ENCODE data around the gene TMEM74B.
"Not testable (repeated sequence)": the region's sequence is repeated elsewhere in the genome, so short reads cannot be mapped to it uniquely, and the experiment has no call there.

TMEM74B gene

GRCh38 chr20:1184638-1185315 is at the start of gene TMEM74B:
TMEM74B (minus strand) TSS chr20:1184981; CDS start chr20:1183801, 1,180 bp downstream.
- no peak for DNase-seq

GRCh38 chr20:1232286-1233111 is 47.7 kb upstream of the TMEM74B start:
- DNase-seq = no peak

GRCh38 chr20:1229541-1229940 is 44.8 kb upstream of the TMEM74B start:
- no peak for DNase-seq

- peak; percentile 82 for DNase-seq
These were observed 41.2 kb upstream of the TMEM74B start, which contains the start of gene RAD21L1 for GRCh38 chr20:1225783-1226654. RAD21L1 (plus strand) TSS chr20:1226044; CDS start chr20:1228454, 2,410 bp downstream.

GRCh38 chr20:1225263-1225782 is 40.5 kb upstream of the TMEM74B start:
- DNase-seq = no peak

DNA sequence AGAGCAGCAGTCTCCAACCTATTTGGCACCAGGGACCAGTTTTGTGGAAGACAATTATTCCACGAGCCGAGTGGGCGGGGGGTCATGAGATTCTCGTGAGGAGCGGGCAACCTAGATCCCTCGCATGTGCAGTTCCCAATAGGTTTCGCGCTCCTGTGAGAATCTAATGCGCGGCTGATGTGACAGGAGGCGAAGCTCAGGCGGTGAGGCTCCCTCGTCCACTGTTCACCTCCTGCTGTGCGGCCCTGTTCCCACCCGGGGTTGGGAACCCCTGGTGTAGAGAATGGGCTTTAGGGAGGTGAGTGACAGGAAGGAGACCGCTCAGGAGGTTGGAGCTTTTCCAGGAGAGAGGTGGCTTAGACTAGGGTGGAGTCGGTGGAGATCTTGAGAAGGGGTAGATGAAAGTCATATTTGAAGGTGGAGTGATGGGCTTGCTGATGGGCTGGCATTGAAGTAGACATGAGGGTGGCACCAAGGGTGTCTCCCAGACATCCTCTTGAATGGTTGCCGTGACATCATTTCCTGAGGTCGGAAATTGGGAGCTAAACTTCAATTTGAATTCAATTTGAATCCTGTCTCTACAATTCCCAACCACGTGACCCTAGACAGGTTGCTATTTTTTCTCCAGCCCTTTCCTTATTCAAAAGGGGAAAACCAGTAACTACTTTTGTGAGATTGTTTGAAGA is 39.6 kb upstream of the TMEM74B start:
- DNase-seq = no peak

GRCh38 chr20:1222750-1223149 is 38.0 kb upstream of the TMEM74B start:
- DNase-seq = not testable (repeated sequence)

DNA sequence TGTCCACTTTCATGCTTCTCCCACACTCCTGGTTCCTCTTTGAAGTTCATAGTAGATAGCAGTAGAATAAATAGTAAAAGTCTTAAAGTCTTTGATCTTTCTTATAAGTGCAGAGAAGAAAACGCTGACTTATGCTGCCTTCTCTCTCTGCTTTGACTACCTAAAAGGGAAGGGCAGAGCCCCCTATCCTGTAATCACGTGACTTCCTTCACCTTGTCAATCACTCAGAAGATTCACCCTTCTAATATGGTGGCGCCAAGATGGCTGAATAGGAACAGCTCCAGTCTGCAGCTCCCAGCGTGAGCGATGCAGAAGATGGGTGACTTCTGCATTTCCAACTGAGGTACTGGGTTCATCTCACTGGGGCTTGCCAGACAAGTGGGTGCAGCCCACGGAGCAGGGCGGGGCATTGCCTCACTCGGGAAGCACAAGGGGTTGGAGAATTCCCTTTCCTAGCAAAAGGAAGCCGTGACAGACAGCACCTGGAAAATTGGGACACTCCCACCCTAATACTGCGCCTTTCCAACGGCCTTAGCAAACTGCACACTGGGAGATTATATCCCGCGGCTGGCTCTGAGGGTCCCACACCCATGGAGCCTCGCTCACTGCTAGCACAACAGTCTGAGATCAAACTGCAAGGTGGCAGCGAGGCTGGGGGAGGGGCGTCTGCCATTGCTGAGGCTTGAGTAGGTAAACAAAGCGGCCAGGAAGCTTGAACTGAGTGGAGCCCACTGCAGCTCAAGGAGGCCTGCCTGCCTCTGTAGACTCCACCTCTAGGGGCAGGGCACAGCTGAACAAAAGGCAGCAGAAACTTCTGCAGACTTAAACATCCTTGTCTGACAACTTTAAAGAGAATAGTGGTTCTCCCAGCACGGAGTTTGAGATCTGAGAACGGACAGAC is 32.0 kb upstream of the TMEM74B start:
- DNase-seq = not testable (repeated sequence)

GRCh38 chr20:1215386-1216170 is 30.8 kb upstream of the TMEM74B start:
- peak; percentile 59 for DNase-seq

- no peak for DNase-seq
These were observed 30.1 kb upstream of the TMEM74B start for GRCh38 chr20:1214838-1215261.

DNA sequence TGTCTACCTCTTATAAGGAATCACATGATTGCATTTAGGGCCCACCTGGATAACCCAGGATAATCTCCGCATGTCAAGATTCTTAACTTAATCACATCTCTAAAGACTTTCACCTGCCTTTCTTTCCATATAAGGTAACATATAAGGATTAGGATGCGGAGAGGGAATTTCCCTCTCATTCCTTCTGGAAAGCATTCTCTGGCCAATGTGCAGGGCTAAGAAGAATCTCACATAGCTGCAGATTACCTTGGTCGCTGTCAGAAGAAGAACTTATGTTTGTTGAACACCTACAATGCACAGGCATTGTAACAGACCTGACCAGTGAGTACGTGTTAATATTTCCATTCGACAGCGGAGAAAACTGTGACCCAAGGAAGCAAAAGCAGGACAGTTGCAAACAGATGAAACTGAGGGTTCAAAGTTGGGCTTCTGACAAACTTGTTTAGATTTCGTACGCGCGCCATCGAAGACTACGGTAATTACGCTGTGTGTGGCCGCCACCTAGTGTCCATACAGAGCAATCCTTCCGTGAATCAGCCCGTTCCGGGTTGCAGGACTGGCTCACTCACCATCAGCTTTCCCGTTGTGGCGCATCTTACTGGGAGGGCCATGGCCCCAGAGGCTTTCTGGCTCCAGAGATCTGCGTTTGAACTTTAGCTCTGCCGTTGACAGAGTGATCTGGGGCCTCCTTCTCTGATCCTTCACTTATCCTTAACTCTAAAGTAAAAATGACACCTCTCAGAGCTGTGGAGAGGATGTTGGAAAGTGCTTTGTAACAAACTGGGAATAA is 28.0 kb upstream of the TMEM74B start:
- DNase-seq = peak; percentile 67

DNA sequence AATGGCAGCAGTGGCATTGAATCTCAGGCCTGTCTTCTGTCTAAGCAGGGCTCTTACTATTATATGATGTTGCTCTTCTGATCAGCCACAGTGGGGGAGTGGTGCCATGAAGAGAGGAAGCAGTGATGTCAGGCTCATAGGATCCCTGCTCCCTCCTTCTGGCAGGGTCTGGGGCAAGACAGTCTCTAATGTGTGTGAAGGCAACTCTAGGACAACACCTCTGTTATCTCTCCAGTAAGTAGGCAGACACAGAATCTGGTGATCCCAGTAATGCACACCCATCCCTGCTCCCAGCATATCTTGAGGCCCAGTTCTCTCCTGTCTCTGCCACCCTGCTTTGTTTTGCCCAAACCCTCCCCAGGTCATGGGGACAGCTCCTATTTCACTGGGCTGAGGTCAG is 27.2 kb upstream of the TMEM74B start:
- DNase-seq = no peak

DNA sequence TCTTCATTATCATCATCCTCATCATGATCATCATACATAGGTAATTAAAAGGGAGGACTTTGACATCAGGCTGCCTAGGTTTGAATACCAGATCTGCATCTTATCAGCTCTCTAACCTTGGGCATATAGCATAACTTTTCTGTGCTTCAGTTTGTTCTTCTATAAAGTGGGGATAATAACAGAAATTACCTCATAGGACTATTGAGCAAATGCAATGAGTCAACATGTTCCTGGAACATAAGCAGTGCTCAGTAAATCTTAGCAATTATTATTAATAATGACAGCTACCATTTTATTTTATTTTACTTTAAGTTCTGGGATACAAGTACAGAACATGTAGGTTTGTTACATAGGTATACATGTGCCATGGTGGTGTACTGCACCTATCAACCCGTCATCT is 25.7 kb upstream of the TMEM74B start:
- DNase-seq = no peak

- no peak for DNase-seq
These were observed 24.9 kb upstream of the TMEM74B start for GRCh38 chr20:1209447-1210387.

DNA sequence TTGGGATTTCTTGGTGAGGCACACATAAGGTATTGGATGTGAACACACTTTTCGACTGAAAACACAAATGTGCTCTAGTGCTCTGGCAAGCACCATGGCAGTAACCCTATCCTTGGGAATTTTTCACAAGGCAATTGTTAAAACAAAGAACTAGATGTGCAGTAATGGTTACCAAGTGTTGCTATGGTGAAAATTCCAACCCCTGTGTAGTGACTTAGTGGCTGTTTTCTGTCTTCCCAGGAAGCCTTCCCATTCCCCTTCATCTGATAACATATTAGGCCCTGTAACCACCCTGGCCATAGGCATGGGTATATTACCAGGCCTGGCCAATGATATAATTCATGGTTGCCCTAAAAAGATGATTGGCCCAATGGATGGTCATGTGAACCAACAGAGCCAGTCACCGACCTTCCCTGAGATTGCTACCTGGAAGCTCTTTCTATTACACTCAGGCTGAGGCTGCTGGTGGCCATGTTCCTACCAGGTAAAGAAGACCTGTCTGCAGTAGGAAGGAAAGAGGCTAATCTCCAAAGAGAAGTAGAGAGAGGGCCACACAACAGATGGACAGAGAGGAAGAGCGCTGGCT is 22.6 kb upstream of the TMEM74B start:
- DNase-seq = no peak

- no peak for DNase-seq
These were observed 21.8 kb upstream of the TMEM74B start for GRCh38 chr20:1206366-1207148.

- DNase-seq = no peak
These were observed 21.0 kb upstream of the TMEM74B start for GRCh38 chr20:1205802-1206201.
